Measurements from ENCODE around the gene HECTD4.

The HECTD4 gene

GRCh38 chr12:112322441-112322840, 59.8 kb downstream of the HECTD4 start:
- no peak for DNase-seq (ENCODE audit: low read depth in 2 of 2)

GRCh38 chr12:112321245-112321644, 61.0 kb downstream of the HECTD4 start:
- DNase-seq (ENCODE audit: low read depth in 2 of 2) = no peak

DNA sequence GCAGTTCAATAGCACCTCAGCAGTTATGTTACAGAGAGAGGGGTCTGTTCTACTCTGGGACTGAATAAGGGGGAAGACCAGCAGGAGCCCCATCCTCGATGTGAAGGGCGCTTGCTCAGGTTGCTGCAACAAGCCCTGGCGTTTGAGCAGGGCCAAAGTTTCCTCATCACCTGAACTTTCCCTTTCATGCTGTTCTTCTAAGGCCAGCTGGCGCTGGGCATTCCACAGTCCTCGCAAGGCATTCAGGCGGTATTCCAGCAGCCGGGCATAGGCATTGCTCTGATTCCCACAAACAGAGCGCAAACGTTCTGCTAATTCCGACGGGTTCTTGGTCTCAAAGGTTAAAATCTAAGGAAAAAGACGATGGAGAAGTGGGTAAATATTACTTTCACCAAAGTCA, 62.8 kb downstream of the HECTD4 start:
- DNase-seq (ENCODE audit: low read depth in 2 of 2) = no peak

DNA sequence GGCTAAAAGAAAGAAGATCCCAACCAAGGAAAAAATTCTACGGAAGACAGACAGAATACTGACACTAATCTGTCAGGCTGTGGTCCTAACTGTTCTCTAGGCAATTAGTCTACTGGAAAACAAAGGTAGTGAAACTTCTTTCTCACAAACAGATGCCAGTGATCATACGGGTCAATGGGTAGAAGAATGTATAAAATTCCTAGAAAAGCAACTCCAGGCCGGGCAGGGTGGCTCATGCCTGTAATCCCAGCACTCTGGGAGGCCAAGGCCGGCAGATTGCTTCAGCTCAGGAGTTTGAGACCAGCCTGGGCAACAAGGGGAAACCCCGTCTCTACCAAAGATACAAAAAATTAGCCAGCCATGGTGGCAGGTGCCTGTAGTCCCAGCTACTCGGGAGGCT, 64.8 kb downstream of the HECTD4 start:
- DNase-seq (ENCODE audit: low read depth in 2 of 2) = no peak

- peak in 1 of 2 experiments; percentile 5 for DNase-seq (ENCODE audit: low read depth in 2 of 2)
Measured at GRCh38 chr12:112314981-112315380, 67.2 kb downstream of the HECTD4 start.

GRCh38 chr12:112309797-112310196, 72.4 kb downstream of the HECTD4 start:
- DNase-seq (ENCODE audit: low read depth in 2 of 2) = no peak

- no peak for DNase-seq (ENCODE audit: low read depth in 2 of 2)
Measured at GRCh38 chr12:112308652-112309051, 73.6 kb downstream of the HECTD4 start.

- DNase-seq (ENCODE audit: low read depth in 2 of 2) = no peak
Measured at GRCh38 chr12:112308161-112308560, 74.1 kb downstream of the HECTD4 start.

DNA sequence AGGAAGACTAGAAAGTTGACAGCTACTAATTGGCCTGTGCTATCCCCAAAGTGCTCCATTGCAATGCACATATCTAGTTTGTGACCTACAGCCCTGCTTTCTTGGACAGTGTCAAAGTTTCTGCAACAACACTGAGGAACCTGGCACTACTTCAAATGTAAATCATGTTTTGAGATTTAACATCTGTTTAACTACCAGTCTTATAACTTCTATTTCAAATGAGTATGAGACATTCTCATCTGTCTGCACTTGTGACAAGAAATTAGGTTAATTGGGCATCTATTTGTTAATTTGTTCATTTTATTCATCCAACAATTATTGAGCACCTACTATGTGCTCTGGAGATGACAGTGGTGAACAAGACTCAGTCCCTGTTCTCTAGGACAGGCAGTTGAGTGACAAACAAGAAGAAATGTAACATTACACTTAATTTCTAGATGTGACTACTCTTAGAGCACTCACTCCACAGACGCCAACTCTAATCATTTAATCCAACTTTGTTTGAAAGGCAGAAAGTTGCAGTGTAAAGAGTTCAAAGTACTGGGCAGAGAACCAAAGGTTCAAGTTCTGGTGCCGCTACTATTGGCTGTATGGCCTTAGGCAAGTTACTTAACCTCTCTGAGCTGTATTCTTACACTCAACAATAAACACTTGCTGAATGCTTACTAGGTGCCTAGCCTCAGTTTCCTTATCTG, 74.8 kb downstream of the HECTD4 start:
- DNase-seq (ENCODE audit: low read depth in 2 of 2) = no peak

DNA sequence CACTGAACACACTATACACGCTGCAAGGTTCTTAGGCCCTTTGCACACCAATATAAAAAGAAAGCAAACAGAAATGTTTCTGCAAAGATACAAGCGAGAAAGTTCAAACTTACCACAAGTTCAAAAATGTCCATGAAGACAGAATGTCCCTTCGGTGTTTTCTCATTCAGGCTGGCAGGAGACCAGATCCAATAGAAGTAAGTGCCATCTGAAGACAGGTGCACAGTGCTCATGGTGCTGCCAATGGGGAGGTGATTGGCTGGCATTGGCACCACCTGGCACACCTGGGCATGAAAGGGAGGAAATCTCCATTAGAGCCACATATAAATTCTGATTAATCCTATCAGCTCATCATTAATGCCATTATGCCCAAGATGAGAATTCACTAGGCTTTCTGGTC, 76.3 kb downstream of the HECTD4 start:
- DNase-seq (ENCODE audit: low read depth in 2 of 2) = no peak

DNA sequence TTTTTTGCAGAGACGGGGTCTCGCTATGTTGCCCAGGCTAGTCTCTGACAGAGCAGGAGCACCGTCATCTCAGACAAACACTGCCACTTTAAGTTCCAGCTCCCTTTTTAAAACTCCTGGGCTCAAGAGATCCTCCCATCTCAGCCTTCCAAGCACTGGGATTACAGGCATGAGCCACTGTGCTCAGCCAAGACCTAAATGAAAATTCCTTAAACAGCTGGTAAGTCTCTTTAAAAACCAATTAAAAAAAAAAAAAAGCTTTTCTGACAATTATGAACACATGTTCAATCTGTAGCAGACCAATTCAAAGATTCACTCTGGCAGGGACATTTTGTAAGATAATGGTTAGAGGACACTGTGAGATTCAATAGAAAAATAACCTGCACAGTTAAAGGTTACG, 77.8 kb downstream of the HECTD4 start:
- no peak for DNase-seq (ENCODE audit: low read depth in 2 of 2)

- DNase-seq (ENCODE audit: low read depth in 2 of 2) = no peak
Measured at GRCh38 chr12:112303799-112304198, 78.4 kb downstream of the HECTD4 start.

- DNase-seq (ENCODE audit: low read depth in 2 of 2) = peak in 1 of 2 experiments; percentile 12
Measured at GRCh38 chr12:112303004-112303403, 79.2 kb downstream of the HECTD4 start.

- DNase-seq (ENCODE audit: low read depth in 2 of 2) = no peak
Measured at GRCh38 chr12:112299704-112300103, 82.5 kb downstream of the HECTD4 start.

GRCh38 chr12:112297188-112297587, 85.0 kb downstream of the HECTD4 start:
- no peak for DNase-seq (ENCODE audit: low read depth in 2 of 2)

GRCh38 chr12:112296183-112296582, 86.0 kb downstream of the HECTD4 start:
- no peak for DNase-seq (ENCODE audit: low read depth in 2 of 2)

- DNase-seq (ENCODE audit: low read depth in 2 of 2) = no peak
Measured at GRCh38 chr12:112294793-112295192, 87.4 kb downstream of the HECTD4 start.

DNA sequence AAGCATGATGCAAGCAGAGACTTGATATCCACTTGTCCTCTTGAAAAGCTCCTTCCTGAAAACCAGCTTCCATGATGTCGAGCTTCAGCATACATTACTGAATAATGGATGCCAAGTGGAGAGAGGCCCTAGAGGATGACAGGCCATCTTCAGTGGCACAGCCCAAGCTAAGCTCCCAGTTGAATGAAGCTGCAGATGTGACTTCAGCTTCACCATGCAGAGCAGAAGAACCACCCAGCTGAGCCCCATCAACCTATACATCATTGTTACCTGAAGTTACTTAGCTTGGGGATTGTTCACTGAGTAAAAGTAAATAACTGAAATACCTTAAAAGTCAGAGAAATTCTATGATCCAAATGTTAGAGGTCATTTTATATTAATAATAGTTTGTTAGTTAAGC, 93.6 kb downstream of the HECTD4 start:
- no peak for DNase-seq (ENCODE audit: low read depth in 2 of 2)

GRCh38 chr12:112285600-112286401, 96.4 kb downstream of the HECTD4 start:
- no peak for DNase-seq (ENCODE audit: low read depth in 2 of 2)

GRCh38 chr12:112283546-112283945, 98.7 kb downstream of the HECTD4 start:
- DNase-seq (ENCODE audit: low read depth in 2 of 2) = no peak

- DNase-seq (ENCODE audit: low read depth in 2 of 2) = no peak
Measured at GRCh38 chr12:112282920-112283319, 99.3 kb downstream of the HECTD4 start.

GRCh38 chr12:112275836-112276235, 106.4 kb downstream of the HECTD4 start:
- DNase-seq (ENCODE audit: low read depth in 2 of 2) = no peak

GRCh38 chr12:112275207-112275606, 107.0 kb downstream of the HECTD4 start:
- no peak for DNase-seq (ENCODE audit: low read depth in 2 of 2)
